ENCODE measurements around the gene ST3GAL3. TPM values are rescaled to one million over a fixed set of nuclear protein-coding genes. Genes with fewer than 3 reads are reported as not detected.

Gene ST3GAL3
- total and polyA plus RNA-seq, 2 experiments from 2014 or later: 4.5 to 7.0 TPM

DNA sequence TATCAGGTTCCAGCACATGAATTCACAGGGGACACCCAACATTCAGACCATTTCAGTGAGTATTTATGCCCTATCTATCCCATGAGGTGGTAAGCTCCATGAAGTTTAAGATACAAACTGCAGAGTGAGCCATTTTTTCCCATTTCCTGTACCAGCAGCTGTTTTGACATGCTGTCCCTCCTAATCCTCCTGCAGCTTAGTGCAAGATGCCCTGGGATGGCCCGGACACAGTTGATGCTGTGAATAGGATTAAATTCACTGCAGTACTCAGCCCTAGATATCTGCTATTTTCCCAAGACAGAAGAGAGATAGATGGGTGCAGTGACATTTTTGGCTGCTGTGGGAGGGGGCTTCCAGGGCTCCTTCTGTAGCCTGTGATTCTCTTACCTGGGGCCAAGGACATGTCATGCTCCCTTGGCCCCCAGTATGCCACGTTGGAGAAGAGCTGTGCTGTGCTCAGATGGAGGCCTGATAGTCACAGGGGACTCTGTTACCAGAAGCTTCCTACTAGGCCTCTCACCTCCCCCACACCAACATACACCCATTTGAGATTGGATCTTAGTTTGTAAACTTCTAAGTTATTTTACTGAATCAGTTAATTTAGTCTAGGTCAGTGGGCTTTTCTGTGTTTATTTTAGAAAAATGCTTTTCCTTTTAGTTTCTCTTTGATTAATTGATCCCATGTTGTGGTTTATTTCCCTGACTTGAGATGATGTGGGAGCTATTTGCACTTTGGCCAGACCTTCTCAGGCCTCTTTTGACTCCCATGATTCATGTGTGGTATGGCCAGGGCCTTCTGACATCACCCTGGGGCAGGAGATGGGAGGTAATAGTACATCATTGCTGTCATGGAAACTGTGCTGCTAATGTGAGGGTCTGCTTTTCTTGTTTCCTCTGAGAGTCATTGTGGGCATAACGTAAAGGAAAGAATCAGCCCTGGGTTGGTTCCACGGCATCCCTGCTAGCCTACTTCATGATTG is 92.6 kb downstream of the ST3GAL3 start (continued):
- TF ChIP-seq, protein P1, sequence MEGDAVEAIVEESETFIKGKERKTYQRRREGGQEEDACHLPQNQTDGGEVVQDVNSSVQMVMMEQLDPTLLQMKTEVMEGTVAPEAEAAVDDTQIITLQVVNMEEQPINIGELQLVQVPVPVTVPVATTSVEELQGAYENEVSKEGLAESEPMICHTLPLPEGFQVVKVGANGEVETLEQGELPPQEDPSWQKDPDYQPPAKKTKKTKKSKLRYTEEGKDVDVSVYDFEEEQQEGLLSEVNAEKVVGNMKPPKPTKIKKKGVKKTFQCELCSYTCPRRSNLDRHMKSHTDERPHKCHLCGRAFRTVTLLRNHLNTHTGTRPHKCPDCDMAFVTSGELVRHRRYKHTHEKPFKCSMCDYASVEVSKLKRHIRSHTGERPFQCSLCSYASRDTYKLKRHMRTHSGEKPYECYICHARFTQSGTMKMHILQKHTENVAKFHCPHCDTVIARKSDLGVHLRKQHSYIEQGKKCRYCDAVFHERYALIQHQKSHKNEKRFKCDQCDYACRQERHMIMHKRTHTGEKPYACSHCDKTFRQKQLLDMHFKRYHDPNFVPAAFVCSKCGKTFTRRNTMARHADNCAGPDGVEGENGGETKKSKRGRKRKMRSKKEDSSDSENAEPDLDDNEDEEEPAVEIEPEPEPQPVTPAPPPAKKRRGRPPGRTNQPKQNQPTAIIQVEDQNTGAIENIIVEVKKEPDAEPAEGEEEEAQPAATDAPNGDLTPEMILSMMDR (conservative IDR thresholded peaks at IDR 0.05; ENCODE audit: low read depth in 2 of 2): no peak

DNA sequence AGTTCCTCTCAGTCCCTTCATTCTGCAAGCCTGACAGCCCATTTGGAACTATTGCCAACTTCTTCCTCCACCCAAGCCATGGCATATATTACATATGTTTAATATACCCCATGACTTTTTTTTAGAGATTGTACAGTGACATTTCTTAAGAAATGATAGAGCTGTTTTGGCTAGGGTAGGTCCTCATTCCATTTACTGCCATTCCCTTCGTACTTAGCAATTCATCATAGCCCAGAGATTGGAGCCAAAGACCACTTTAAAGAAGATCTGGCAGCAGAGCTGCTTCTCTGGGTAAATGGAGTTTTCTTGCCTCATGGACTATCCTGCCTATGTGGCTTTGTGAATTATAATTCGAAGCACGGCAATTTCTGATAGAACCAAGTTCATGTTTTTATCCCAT is 93.4 kb downstream of the ST3GAL3 start:
- DNase-seq (ENCODE audit: low spot score) (no peak), ATAC-seq (no peak)
- H3K36me3 ChIP-seq (ENCODE audit: insufficient read depth): no peaks in the 10 kb centered on the region
- H3K4me3 ChIP-seq: no peak overlapping the region
- H3K27ac Mint-ChIP-seq: no peak overlapping the region
- H3K27me3 Mint-ChIP-seq (ENCODE audit: insufficient read depth, low read depth, poor library complexity): peaks cover 3% of the 10 kb centered on the region
- no peaks in the 10 kb centered on the region for H3K27me3 ChIP-seq (ENCODE audit: insufficient read depth)
- H3K27ac ChIP-seq (ENCODE audit: low read depth): no peak overlapping the region; the same call in 1 of the 2 replicates
- no peaks in the 10 kb centered on the region for H3F3A ChIP-seq (replicated peaks; ENCODE audit: low read depth)
- H2AFZ ChIP-seq: no peak overlapping the region
- H3K4me3 Mint-ChIP-seq: no peak overlapping the region
- H3K9me2 ChIP-seq (ENCODE audit: insufficient read depth): no peaks in the 10 kb centered on the region
- TF ChIP-seq JUNB (IDR thresholded peaks at IDR 0.05; ENCODE audit: unreplicated experiment): no peak
- TF ChIP-seq, protein P1 (conservative IDR thresholded peaks at IDR 0.05; ENCODE audit: low read depth in 2 of 2): no peak
- TF ChIP-seq EZH2phosphoT487 (IDR thresholded peaks at IDR 0.05; ENCODE audit: unreplicated experiment): no peak
- TF ChIP-seq ZNF331 (CRISPR knock-in tag; IDR thresholded peaks at IDR 0.05; ENCODE audit: low read depth): no peak
- no peak for TF ChIP-seq ZNF114 (CRISPR knock-in tag; IDR thresholded peaks at IDR 0.05)
- no peak for TF ChIP-seq EZH2 (IDR thresholded peaks at IDR 0.05; ENCODE audit: low read depth, unreplicated experiment)
- no peaks in the 10 kb centered on the region for H3K79me2 ChIP-seq (replicated peaks; ENCODE audit: insufficient read depth)
- peaks cover 6% of the 10 kb centered on the region for H3K4me1 ChIP-seq (ENCODE audit: insufficient read depth)
- no peaks in the 10 kb centered on the region for H3K9me3 Mint-ChIP-seq
- no peaks in the 10 kb centered on the region for H4K20me1 ChIP-seq (replicated peaks; ENCODE audit: insufficient read depth)
- H3K4me2 ChIP-seq: no peak overlapping the region
- H3K36me3 Mint-ChIP-seq (ENCODE audit: low read depth): 0 out of 3 replicates have a peak, but pooled peaks cover 3% of the 10 kb centered on the region
- no peaks in the 10 kb centered on the region; the same call in 2 of the 3 replicates for H3K4me1 Mint-ChIP-seq

DNA sequence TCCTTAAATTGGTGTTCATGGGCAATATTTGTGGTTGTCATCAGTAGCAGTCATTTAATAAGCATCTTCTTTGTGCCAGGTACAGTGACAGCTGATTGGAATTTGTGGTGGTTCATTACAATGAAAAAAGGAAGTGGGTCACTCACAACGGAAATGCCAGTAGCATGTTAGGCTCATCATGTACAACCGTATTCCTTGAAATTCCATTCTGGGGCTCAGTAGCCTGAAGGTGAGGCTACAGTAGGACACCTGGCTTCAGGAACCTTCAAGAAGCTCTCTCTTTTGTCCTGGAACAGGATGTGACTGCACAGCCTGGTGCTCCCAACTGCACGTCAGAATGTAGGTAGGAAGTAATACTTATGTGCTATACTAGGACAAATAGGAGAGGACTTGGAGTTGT is 93.9 kb downstream of the ST3GAL3 start:
- H3K4me1 Mint-ChIP-seq: no peaks in the 10 kb centered on the region
- Histone ChIP-seq H3K27me3 (ENCODE audit: insufficient read depth) (no peaks in the 10 kb centered on the region), H3K9me2 (ENCODE audit: insufficient read depth) (no peaks in the 10 kb centered on the region), H3K4me3 (no peak overlapping the region), H3K27ac (ENCODE audit: low read depth) (no peak overlapping the region), H2AFZ (no peak overlapping the region), H4K20me1 (replicated peaks; ENCODE audit: insufficient read depth) (no peaks in the 10 kb centered on the region), H3F3A (replicated peaks; ENCODE audit: low read depth) (no peaks in the 10 kb centered on the region), H3K79me2 (replicated peaks; ENCODE audit: insufficient read depth) (no peaks in the 10 kb centered on the region), H3K36me3 (ENCODE audit: insufficient read depth) (no peaks in the 10 kb centered on the region), H3K4me2 (no peak overlapping the region), H3K4me1 (ENCODE audit: insufficient read depth) (peaks cover 6% of the 10 kb centered on the region)
- no peak overlapping the region for H3K4me3 Mint-ChIP-seq
- TF ChIP-seq, protein P2, sequence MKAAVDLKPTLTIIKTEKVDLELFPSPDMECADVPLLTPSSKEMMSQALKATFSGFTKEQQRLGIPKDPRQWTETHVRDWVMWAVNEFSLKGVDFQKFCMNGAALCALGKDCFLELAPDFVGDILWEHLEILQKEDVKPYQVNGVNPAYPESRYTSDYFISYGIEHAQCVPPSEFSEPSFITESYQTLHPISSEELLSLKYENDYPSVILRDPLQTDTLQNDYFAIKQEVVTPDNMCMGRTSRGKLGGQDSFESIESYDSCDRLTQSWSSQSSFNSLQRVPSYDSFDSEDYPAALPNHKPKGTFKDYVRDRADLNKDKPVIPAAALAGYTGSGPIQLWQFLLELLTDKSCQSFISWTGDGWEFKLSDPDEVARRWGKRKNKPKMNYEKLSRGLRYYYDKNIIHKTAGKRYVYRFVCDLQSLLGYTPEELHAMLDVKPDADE (IDR thresholded peaks at IDR 0.05): no peak
- TF ChIP-seq STAT1 (IDR thresholded peaks at IDR 0.05; ENCODE audit: unreplicated experiment) (no peak), POLR2AphosphoS5 (IDR thresholded peaks at IDR 0.05; ENCODE audit: low read depth) (no peak), NANOG (IDR thresholded peaks at IDR 0.05; ENCODE audit: borderline replicate concordance) (no peak)
- no peaks in the 10 kb centered on the region for H3K9me3 Mint-ChIP-seq
- peaks cover 3% of the 10 kb centered on the region for H3K27me3 Mint-ChIP-seq (ENCODE audit: insufficient read depth, low read depth, poor library complexity)
- ATAC-seq: no peak
- 0 out of 3 replicates have a peak, but pooled peaks cover 3% of the 10 kb centered on the region for H3K36me3 Mint-ChIP-seq (ENCODE audit: low read depth)
- no peak for DNase-seq (ENCODE audit: low spot score)
- no peak overlapping the region for H3K27ac Mint-ChIP-seq

Measured in GM23338 (cell line).